Fibroblast of pulmonary artery (primary cell): Measurements from ENCODE around the gene ADAMTS12.

Source experiments
- DNase-seq: peaks from one replicate; pipeline ENCODE4 v3.0.0-alpha.2; 2010; ENCODE audit warnings: low read depth
- H3K4me3 ChIP-seq: replicated peaks from 2 replicates; pipeline ENCODE4 v1.5.1; 2011; ENCODE audit warnings: low read depth, mild to moderate bottlenecking, control low read depth, low read length, moderate library complexity
- TF ChIP-seq, protein P1 (sequence below): IDR thresholded peaks from 2 replicates; pipeline ENCODE4 v1.5.1; 2011; ENCODE audit warnings: mild to moderate bottlenecking, control low read depth, low read length, inconsistent platforms; ENCODE audit errors: missing control alignments

The ADAMTS12 gene

DNA sequence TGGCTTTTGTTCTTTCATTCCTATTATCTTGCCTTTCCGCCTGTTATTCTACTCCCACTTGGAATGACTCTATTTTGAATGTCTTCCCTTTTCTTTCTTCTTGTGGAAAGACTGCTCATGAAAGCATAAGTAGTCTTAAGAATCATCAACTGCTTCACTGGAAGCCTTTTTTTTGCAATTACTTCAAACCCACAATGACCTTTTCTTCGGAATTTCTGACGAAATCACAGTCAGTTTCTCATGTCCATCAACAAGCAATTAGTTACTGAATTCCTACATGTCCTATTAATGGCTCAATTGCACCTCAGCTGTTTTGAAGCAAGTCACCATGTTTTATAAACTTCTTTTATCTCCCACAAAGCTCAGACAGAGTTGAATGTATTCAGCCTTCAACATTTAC lies 254.8 kb downstream of the ADAMTS12 start:
- DNase-seq, result no peak
- no peak overlapping the region for H3K4me3 ChIP-seq
- TF ChIP-seq, protein P1, sequence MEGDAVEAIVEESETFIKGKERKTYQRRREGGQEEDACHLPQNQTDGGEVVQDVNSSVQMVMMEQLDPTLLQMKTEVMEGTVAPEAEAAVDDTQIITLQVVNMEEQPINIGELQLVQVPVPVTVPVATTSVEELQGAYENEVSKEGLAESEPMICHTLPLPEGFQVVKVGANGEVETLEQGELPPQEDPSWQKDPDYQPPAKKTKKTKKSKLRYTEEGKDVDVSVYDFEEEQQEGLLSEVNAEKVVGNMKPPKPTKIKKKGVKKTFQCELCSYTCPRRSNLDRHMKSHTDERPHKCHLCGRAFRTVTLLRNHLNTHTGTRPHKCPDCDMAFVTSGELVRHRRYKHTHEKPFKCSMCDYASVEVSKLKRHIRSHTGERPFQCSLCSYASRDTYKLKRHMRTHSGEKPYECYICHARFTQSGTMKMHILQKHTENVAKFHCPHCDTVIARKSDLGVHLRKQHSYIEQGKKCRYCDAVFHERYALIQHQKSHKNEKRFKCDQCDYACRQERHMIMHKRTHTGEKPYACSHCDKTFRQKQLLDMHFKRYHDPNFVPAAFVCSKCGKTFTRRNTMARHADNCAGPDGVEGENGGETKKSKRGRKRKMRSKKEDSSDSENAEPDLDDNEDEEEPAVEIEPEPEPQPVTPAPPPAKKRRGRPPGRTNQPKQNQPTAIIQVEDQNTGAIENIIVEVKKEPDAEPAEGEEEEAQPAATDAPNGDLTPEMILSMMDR, result no peak

GRCh38 chr5:33635582-33635981 lies 256.2 kb downstream of the ADAMTS12 start:
- no peak for DNase-seq
- TF ChIP-seq, protein P1, result no peak
- H3K4me3 ChIP-seq, result no peak overlapping the region

GRCh38 chr5:33633699-33634098 lies 258.1 kb downstream of the ADAMTS12 start:
- no peak overlapping the region for H3K4me3 ChIP-seq
- DNase-seq, result no peak
- TF ChIP-seq, protein P1, result no peak

DNA sequence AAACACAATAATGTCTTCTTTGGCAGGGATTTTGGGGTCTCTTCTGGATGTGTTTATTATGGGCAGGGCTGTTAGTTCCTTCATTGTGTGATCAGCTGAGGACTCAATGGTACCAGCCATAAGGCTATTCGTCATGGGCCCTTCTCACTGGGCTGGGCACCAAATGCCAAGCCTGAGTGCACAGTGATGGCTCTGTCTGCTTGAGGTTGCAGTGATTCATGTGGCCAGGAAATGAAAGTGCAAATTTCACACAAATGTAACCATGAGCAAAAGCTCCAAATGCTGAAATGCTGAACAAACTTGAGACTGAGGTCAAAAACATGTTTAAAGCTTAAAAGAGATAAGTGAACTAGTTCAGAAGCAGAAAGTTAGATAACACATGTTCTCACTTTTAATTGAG lies 260.0 kb downstream of the ADAMTS12 start:
- TF ChIP-seq, protein P1, result no peak
- no peak overlapping the region for H3K4me3 ChIP-seq
- DNase-seq, result peak; percentile 13

DNA sequence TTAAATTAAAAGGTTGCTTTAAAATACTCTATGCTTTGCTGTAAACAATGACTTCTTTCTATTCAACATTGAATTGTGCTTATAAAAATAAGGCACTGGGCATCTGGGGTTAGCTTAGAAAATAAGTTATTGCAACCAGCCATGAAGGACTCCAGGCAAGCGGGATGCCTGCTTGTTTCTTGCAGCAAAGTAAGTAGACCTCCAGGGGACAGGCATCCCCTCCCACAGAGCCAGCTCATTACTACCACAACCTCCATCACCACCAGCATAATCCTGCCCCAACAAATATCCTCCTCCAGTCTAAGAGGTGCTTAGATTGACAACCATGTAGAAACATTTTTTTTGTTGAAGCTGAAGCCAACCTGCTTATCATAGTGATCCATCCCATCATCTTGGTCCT lies 260.7 kb downstream of the ADAMTS12 start:
- H3K4me3 ChIP-seq, result no peak overlapping the region
- TF ChIP-seq, protein P1, result no peak
- no peak for DNase-seq

DNA sequence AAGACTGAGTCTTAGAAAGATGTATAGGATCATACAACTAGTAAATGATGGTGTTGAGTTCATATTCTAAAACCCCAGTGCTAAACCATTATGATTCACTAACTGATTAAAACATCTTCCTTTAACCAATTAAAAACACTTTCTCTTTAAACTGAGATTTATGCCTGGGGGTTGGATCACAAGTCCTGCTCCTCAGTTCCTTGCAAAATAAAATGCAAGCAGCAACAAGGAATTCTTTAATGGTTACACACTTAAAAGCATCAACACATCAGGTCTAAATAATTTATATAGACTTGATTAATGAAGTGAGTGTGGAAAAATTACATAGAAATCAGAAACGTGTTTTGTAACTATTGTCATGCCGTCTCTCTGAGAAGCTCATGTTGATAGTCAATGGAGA lies 261.8 kb downstream of the ADAMTS12 start:
- DNase-seq, result no peak
- TF ChIP-seq, protein P1, result no peak
- no peak overlapping the region for H3K4me3 ChIP-seq

- no peak overlapping the region for H3K4me3 ChIP-seq
- TF ChIP-seq, protein P1, result no peak
- no peak for DNase-seq
Observed at GRCh38 chr5:33628796-33629195, 263.0 kb downstream of the ADAMTS12 start.
